Amygdala (tissue), 56 donors: ENCODE measurements around the gene BRD9.
"Not testable (repeated sequence)": the region's sequence is repeated elsewhere in the genome, so short reads cannot be mapped to it uniquely, and the experiment has no call there.

ENCODE experiments used
- DNase-seq, 56 donors: peaks; one replicate each; lab custom pipeline; 2025; lab: John Stamatoyannopoulos, UW

BRD9 gene

DNA sequence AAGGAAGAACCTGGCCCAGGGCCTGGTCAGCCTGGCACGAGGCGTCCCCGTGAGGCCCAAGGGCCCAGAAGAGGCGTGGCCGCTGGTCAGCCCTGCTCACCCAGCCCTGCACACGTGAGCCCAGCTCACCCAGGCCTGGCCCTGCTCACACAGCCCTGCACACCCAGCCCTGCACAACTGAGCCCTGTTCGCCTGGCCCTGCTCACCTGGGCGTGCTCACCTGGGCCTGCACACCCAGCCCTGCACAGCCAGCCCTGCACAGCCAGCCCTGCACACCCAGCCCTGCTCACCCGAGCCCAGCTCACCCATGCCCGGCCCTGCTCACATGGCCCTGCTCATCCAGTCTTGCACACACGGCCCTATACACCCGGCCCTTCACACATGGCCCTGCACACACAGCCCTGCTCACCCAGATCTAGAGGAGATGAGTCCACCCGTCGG lies 43.9 kb downstream of the BRD9 start:
- no peak for DNase-seq

DNA sequence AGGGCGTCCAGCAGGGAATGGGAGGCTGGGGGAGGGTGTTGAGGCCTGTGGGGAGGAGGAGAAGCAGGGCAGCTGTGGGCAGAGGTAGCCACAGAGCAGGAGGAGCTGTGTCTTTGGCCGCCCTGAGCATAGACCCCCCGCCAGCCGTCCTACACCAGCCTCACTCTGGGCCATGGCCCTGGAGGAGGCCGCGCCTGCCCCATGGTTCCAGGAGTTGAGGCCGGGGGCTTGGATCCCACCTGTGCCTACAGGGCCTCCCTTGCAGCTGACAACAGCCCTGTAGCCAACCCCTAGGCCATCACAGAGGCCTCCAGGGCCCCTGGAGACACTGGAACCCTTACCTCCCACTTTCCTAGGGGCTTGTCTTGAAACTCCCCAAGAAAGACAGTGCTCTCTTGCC lies 44.9 kb downstream of the BRD9 start:
- DNase-seq = not testable (repeated sequence)

DNA sequence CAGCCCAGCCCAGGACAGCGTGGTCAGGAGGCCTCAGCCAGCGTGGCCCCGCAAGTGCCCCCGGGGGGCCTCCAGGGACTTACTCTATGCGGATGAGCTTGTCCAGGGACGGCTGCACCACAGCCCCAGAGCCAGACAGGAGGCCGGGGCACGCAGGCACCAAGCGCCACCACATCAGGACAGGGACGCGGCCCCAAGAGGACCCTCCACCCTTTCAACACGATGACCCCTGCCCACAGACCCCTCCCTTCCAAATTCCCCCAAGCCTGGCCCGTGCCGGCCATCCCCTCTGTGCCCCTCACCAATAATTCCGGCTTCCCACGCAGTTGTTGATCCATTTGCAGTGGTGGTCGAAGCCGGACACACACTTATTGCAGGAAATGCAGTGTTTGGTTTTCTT lies 45.4 kb downstream of the BRD9 start:
- not testable (repeated sequence) for DNase-seq

DNA sequence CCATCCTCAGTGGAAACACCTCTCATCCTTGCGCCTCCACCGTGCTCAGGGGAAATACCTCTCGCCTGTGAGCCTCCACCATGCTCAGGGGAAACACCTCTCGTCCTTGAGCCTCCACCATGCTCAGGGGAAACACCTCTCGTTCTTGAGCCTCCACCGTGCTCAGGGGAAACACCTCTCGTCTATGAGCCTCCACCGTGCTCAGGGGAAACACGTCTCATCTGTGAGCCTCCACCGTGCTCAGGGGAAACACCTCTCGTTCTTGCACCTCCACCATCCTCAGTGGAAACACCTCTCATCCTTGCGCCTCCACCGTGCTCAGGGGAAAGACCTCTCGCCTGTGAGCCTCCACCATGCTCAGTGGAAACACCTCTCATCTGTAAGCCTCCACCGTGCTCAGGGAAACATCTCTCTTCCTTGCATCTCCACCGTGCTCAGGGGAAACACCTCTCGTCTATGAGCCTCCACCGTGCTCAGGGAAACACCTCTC lies 46.0 kb downstream of the BRD9 start:
- DNase-seq = not testable (repeated sequence)

DNA sequence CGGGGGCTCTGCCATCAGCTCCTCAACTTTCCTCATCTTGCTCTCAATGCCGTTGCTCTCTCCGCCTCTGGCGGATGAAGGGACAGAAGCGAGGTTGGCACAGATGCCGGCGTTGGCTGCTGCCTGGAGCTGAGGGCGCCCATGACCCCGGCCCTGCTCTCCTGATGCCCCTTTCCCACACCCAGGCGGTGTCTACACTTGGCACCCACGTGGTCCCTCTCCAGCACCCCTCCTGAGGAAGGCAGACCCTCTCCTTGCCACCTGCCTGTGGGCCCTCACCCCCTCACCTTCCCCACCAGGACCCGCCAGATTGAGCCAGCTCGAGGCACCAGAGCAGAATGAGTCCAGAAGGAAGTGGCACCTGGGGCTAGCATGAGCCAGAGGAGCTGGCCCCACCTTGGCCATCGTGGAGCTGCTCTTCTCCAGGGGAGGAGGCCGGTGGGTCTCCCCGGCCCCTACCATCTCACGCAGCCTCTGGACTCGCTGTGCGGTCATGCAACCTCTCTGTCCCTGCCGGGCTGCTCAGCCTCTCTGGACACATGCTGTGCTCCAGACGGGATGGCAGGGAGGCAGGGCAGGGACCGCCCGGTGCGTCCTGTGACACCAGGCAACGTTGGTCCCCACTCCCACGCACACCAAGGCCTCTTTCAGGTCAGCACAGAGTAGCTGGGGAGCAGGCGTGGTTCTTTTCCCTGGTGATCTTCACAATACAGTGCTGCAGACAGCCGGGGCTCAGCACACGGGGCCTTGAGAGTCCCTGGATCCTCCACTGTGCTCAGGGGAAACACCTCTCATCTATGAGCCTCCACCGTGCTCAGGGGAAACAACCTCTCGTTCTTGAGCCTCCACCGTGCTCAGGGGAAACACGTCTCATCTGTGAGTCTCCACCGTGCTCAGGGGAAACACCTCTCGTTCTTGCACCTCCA lies 46.7 kb downstream of the BRD9 start:
- not testable (repeated sequence) for DNase-seq

GRCh38 chr5:845031-845675 lies 47.4 kb downstream of the BRD9 start:
- not testable (repeated sequence) for DNase-seq

- DNase-seq = not testable (repeated sequence)
These were observed 48.2 kb downstream of the BRD9 start for GRCh38 chr5:844426-844825.

DNA sequence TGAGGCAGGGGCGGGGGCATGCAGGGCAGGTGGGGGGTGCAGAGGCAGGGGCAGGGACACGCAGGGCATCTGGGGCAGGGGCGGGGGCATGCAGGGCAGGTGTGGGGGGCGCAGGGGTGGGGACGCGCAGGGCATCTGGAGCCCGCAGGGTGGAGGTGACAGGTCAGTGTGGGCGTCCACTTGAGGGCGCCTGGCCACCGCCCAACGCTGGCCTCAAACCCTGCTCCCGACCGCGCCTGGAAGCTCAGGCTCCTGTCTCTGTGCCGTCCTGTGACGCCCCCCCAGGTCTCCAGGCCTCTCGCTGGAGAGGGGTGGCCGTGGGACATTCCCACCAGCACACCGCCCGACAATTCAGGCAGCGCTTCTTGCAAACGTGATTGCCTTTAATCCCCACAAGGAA lies 48.7 kb downstream of the BRD9 start:
- DNase-seq = peak in 1 of 56 donors; percentile 32

DNA sequence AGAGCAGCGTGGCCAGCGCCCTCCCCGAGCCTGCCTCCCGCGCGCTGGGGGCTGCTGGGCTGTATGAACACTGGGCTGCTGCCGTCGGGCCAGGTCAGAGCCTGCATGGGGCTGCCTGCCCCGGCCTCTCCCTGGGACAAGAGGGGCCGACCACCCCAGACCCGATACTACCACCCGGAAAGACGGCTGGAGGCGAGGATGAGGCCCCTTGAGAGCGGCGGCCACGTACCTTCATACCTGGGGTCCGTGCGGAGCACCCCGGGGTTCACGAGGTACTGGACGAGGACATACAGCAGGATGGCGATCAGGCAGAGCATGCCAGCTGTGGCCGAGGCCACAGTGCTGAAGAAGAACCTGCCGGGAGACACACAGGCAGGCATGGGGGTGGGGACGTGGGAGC lies 49.2 kb downstream of the BRD9 start:
- not testable (repeated sequence) for DNase-seq

DNA sequence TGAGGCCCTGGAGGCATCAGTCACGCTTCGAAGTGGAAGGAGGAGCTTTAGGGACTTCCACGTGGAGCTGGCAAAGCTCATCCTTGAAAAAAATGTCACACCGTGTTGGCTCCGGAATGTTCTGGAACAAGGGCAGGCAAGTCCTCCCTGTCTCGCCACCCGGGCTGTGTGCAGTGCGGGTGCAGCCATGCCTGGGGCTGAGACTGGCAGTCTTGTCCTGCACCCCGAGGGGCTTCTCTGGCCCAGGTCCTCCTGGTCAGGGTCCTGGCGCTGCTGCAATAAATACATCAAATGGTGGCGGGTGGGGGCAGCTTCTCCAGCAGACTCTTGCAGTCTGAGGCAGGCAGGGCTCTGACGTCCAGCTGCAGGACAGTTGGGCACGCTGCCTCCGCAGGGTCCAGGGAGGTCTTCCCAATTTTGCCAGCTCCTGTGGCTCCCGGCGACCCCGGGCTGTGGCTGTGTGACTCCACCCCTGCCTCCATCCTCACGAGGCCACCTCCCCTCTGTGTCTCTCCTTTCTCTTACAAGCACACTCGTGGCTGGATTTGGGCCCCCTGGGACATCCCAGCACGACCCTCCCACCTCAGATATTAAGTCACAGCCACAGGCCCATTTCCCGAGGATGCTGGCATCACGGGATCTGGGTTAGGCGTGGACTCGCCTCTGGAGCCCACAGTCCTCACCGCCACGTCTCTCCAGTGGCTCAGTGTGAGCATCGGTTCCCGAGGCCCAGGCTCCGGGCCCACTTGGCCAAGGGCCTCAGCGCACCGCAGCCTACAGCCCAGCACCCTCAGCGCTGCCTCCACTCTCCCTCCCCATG lies 50.0 kb downstream of the BRD9 start:
- not testable (repeated sequence) for DNase-seq

DNA sequence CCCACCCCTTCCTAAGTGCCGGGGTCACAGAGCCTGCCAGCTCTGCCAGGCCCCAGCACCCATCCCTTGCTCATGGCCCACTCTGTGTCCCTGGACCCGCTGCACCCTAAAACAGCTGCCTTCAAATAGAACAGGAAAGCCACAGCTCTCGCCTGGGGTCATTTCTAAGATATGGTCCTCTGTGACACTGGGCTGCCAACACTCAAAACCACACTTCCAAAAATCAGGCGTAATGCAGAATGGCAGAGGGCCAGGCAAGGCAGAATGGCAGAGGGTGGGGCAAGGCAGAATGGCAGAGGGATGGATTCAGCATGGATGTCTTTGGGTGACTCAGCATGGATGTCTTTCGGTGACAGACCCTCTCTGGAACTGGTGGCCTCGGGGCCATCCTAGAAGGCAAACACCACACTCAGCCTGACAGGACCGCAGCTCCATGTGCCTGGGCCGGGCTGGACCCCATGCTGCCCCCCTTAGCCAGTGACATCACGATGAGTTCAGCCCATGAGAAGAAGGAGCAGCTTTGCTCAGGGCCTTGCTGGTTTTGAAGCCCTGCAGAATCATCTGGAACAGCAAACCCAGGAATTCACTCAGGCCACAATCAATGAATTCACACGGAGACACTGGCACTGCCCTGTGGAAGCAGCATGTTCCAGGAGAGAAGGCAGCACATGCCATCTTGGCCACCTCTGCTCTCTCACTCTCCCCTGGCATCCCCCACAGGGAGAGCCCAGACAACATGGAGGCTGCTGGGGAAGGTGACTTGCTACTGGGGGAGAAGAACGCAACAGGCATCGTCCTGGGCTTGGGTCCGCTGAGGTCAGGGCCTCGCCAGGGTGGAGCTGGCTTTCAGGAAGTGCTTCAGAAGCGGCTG lies 50.8 kb downstream of the BRD9 start:
- not testable (repeated sequence) for DNase-seq

GRCh38 chr5:840974-841435 lies 51.6 kb downstream of the BRD9 start:
- not testable (repeated sequence) for DNase-seq

GRCh38 chr5:840118-840973 lies 52.3 kb downstream of the BRD9 start:
- not testable (repeated sequence) for DNase-seq

GRCh38 chr5:838431-838851 lies 54.2 kb downstream of the BRD9 start:
- DNase-seq = peak in 17 of 56 donors; percentile 12 to 65 (median 36)

DNA sequence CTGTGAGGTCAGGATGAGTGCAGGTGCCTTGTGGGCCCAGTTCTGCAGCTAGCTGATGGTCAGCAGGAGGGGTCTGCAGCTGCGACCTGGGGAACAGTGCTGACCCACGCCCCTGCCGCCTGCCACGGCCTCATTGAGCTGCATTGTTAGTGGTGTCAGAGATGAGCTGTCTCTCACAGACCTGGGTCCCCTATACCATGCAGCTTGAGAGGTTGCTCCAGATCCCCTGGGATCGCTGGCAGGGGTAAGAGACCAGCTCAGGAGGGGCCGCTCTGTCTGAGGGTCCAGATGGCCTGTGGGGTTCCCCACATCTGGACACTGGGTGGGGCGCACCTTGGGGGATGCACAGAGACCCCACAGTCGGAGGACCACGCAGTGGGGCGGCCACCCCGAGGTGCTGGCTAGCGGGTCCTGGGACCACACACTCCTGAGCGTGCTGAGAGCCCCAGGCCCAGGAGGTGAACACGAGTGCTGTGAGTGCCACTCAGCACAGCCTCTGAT lies 54.9 kb downstream of the BRD9 start:
- not testable (repeated sequence) for DNase-seq

GRCh38 chr5:835933-836612 lies 56.5 kb downstream of the BRD9 start:
- not testable (repeated sequence) for DNase-seq

GRCh38 chr5:834013-834412 lies 58.6 kb downstream of the BRD9 start:
- not testable (repeated sequence) for DNase-seq

- DNase-seq = not testable (repeated sequence)
These were observed 64.4 kb downstream of the BRD9 start for GRCh38 chr5:828194-828593.
